Keratinocyte (primary cell): Measurements from ENCODE around the gene EDDM13. TPM values are rescaled to one million over a fixed set of nuclear protein-coding genes. Genes with fewer than 3 reads are reported as not detected.

Experiments
- DNase-seq: peaks from one replicate; pipeline ENCODE4 v3.0.0-alpha.2; 2011; ENCODE audit warnings: low read depth, missing footprints, low spot score
- FAIRE-seq: peaks from 2 replicates; lab custom pipeline; 2011; peaks lifted over from hg19 to GRCh38; lab: Jason Lieb, UNC
- H2AFZ ChIP-seq: 2 replicates; pipeline ENCODE4 v1.6.0; 2012; ENCODE audit warnings: low read length, control low read depth, inconsistent platforms; ENCODE audit not compliant: control insufficient read depth
- H3K27ac ChIP-seq: 2 replicates; pipeline ENCODE4 v1.5.1; 2011; ENCODE audit warnings: low read length; ENCODE audit not compliant: control insufficient read depth, insufficient read depth
- H3K27me3 ChIP-seq: 3 replicates; pipeline ENCODE4 v1.6.0; 2011; ENCODE audit warnings: low read length; ENCODE audit not compliant: control insufficient read depth, insufficient read depth; ENCODE audit errors: extremely low read depth
- H3K36me3 ChIP-seq, 2 experiments: 2 replicates in 1 of 2; 3 replicates in 1 of 2; pipeline ENCODE4 v1.5.1; 2011; ENCODE audit warnings: low read length in 2 of 2, mild to moderate bottlenecking in 1 of 2; ENCODE audit not compliant: control insufficient read depth in 2 of 2, insufficient read depth in 2 of 2; ENCODE audit errors: extremely low read depth in 1 of 2
- H3K4me1 ChIP-seq: 3 replicates; pipeline ENCODE4 v1.5.1; 2011; ENCODE audit warnings: low read length; ENCODE audit not compliant: control insufficient read depth, insufficient read depth; ENCODE audit errors: extremely low read depth
- H3K4me2 ChIP-seq: 3 replicates; pipeline ENCODE4 v1.6.0; 2011; ENCODE audit warnings: low read depth, low read length; ENCODE audit not compliant: control insufficient read depth, insufficient read depth; ENCODE audit errors: extremely low read depth
- H3K4me3 ChIP-seq, 3 experiments: fragments of 200-600 bp in 1 of 3; sonication (generic) in 1 of 3; 2 replicates in 2 of 3; 3 replicates in 1 of 3; pipeline ENCODE4 v1.5.1; 2011 to 2016; ENCODE audit warnings: low read length in 3 of 3, mild to moderate bottlenecking in 3 of 3, control low read depth in 2 of 3, inconsistent platforms in 1 of 3, low read depth in 1 of 3, mixed read lengths in 1 of 3, mixed run types in 1 of 3, moderate library complexity in 1 of 3; ENCODE audit not compliant: control insufficient read depth in 2 of 3, insufficient read depth in 2 of 3; ENCODE audit errors: extremely low read depth in 1 of 3
- H3K79me2 ChIP-seq: 2 replicates; pipeline ENCODE4 v1.6.0; 2012; ENCODE audit warnings: low read length; ENCODE audit not compliant: control insufficient read depth, insufficient read depth
- H3K9ac ChIP-seq: 3 replicates; pipeline ENCODE4 v1.6.0; 2011; ENCODE audit warnings: low read length; ENCODE audit not compliant: control insufficient read depth, insufficient read depth; ENCODE audit errors: extremely low read depth
- H3K9me1 ChIP-seq: 3 replicates; pipeline ENCODE4 v1.6.0; 2011; ENCODE audit warnings: low read length; ENCODE audit not compliant: control insufficient read depth, insufficient read depth; ENCODE audit errors: extremely low read depth
- H3K9me3 ChIP-seq: 2 replicates; pipeline ENCODE4 v1.5.1; 2012; ENCODE audit warnings: low read depth, low read length; ENCODE audit not compliant: control insufficient read depth
- H4K20me1 ChIP-seq: 3 replicates; pipeline ENCODE4 v1.6.0; 2011; ENCODE audit warnings: low read length; ENCODE audit not compliant: control insufficient read depth, insufficient read depth; ENCODE audit errors: extremely low read depth
- EZH2 ChIP-seq: IDR thresholded peaks from one replicate; pipeline ENCODE4 v1.6.1; 2012; ENCODE audit warnings: inconsistent platforms, mild to moderate bottlenecking, low read length, moderate library complexity
- dilution Hi-C: fragments of 300-500 bp; cut with MboI; formaldehyde crosslinking; loops from one replicate; pipeline ENCODE4 v1.7.0; 2020; ENCODE audit warnings: low sequenced_read_pairs; ENCODE audit not compliant: extremely low pct_ligation_motif_present
- polyA plus RNA-seq, 5 experiments: library from polyadenylated mRNA; depleted of rRNA in 3 of 5; stranded (reverse) in 3 of 5; stranded (forward) in 1 of 5; unstranded in 1 of 5; fragments of >200 nt; gene quantifications; 1 replicate in 1 of 5; 2 replicates in 3 of 5; 3 replicates in 1 of 5; pipeline versions ENCODE4 v1.2.1 to v1.2.3, GENCODE V29; 2011 to 2012; ENCODE audit warnings: missing spikeins in 2 of 5, low read depth in 1 of 5, low replicate concordance in 1 of 5
- TF ChIP-seq, protein P1 (sequence below), 3 experiments: IDR thresholded peaks in 1 of 3; conservative IDR thresholded peaks in 1 of 3; optimal IDR thresholded peaks in 1 of 3; 2 replicates in 2 of 3; 3 replicates in 1 of 3; pipeline versions ENCODE3 to v1.5.1; 2011; ENCODE audit warnings: low read length in 3 of 3, mild to moderate bottlenecking in 3 of 3, moderate library complexity in 2 of 3, control low read depth in 1 of 3, inconsistent platforms in 1 of 3; ENCODE audit not compliant: insufficient read depth in 2 of 3; ENCODE audit errors: extremely low read depth in 1 of 3

EDDM13 gene
- polyA plus RNA-seq, 1 donor (not counting 4 experiments of a cell fraction or from before 2014, with no cell fraction given) = 6.1 TPM

GRCh38 chr19:56341948-56342347 is 69.4 kb downstream of the EDDM13 start:
- TF ChIP-seq EZH2 = no peak
- TF ChIP-seq, protein P1, sequence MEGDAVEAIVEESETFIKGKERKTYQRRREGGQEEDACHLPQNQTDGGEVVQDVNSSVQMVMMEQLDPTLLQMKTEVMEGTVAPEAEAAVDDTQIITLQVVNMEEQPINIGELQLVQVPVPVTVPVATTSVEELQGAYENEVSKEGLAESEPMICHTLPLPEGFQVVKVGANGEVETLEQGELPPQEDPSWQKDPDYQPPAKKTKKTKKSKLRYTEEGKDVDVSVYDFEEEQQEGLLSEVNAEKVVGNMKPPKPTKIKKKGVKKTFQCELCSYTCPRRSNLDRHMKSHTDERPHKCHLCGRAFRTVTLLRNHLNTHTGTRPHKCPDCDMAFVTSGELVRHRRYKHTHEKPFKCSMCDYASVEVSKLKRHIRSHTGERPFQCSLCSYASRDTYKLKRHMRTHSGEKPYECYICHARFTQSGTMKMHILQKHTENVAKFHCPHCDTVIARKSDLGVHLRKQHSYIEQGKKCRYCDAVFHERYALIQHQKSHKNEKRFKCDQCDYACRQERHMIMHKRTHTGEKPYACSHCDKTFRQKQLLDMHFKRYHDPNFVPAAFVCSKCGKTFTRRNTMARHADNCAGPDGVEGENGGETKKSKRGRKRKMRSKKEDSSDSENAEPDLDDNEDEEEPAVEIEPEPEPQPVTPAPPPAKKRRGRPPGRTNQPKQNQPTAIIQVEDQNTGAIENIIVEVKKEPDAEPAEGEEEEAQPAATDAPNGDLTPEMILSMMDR (optimal IDR thresholded peaks at IDR 0.05 in 1 of 3, IDR thresholded peaks at IDR 0.05 in 1 of 3, conservative IDR thresholded peaks at IDR 0.05 in 1 of 3; ENCODE audit: extremely low read depth in 1 of 3, insufficient read depth in 2 of 3, low read length in 3 of 3) = no peak
- Histone ChIP-seq H3K27me3 (no peaks in the 10 kb centered on the region), H4K20me1 (no peaks in the 10 kb centered on the region), H3K79me2 (no peaks in the 10 kb centered on the region), H3K27ac (no peak overlapping the region), H3K9ac (no peak overlapping the region), H2AFZ (no peak overlapping the region), H3K9me1 (no peaks in the 10 kb centered on the region), H3K9me3 (no peaks in the 10 kb centered on the region), H3K4me1 (no peaks in the 10 kb centered on the region), H3K4me3 (no peak overlapping the region), H3K4me2 (no peak overlapping the region), H3K36me3 (no peaks in the 10 kb centered on the region)
- FAIRE-seq (no peak), DNase-seq (no peak)
- dilution Hi-C loops = no loop called here

GRCh38 chr19:56347163-56347778 is 74.7 kb downstream of the EDDM13 start:
- dilution Hi-C loops = no loop called here
- no peak overlapping the region for H3K4me3 ChIP-seq
- no peaks in the 10 kb centered on the region for H3K36me3 ChIP-seq
- H3K9ac ChIP-seq = no peak overlapping the region
- H2AFZ ChIP-seq = no peak overlapping the region
- H3K9me3 ChIP-seq = no peaks in the 10 kb centered on the region
- no peaks in the 10 kb centered on the region for H3K27me3 ChIP-seq
- TF ChIP-seq EZH2 = no peak
- TF ChIP-seq, protein P1 (optimal IDR thresholded peaks at IDR 0.05 in 1 of 3, IDR thresholded peaks at IDR 0.05 in 1 of 3, conservative IDR thresholded peaks at IDR 0.05 in 1 of 3; ENCODE audit: extremely low read depth in 1 of 3, insufficient read depth in 2 of 3, low read length in 3 of 3) = no peak
- H3K9me1 ChIP-seq = no peaks in the 10 kb centered on the region
- no peak overlapping the region for H3K4me2 ChIP-seq
- DNase-seq (no peak), FAIRE-seq (no peak)
- H4K20me1 ChIP-seq = no peaks in the 10 kb centered on the region
- no peaks in the 10 kb centered on the region for H3K79me2 ChIP-seq
- no peaks in the 10 kb centered on the region for H3K4me1 ChIP-seq
- no peak overlapping the region for H3K27ac ChIP-seq
